PC-3 (cell line): ENCODE measurements around the gene SLC9A6.

Experiments
- EZH2 ChIP-seq: fragments of 300-600 bp; sonication (generic); IDR thresholded peaks from one replicate; pipeline ENCODE4 v1.6.1; 2017; ENCODE audit warnings: antibody characterized with exemption, mild to moderate bottlenecking, low read length; ENCODE audit not compliant: unreplicated experiment
- TF ChIP-seq, protein P1 (sequence below): fragments of 300-600 bp; sonication (generic); conservative IDR thresholded peaks from 2 replicates; pipeline ENCODE4 v1.5.1; 2017; ENCODE audit warnings: antibody characterized with exemption, low read depth, mild to moderate bottlenecking, low read length

DNA sequence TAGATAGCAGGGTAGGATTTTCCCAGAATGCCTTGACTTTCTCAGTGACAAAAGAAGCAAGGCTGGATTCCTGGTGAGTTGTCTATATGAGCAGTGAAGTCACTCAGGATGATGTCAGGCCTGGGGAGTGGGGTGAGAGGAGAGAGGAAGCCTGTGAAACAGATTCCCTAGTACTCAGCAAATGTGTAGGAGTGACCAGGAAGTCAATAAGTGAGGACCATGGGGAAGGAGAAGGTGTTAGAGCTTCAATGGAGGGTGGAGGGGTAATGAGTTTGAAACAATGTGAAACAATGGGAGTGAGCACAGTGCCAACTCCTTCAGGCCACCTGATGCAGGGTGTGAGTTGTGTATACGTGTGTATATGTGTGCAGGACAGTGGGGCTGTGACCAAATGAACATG lies 2.4 kb upstream of the SLC9A6 start:
- TF ChIP-seq EZH2, result no peak
- TF ChIP-seq, protein P1, sequence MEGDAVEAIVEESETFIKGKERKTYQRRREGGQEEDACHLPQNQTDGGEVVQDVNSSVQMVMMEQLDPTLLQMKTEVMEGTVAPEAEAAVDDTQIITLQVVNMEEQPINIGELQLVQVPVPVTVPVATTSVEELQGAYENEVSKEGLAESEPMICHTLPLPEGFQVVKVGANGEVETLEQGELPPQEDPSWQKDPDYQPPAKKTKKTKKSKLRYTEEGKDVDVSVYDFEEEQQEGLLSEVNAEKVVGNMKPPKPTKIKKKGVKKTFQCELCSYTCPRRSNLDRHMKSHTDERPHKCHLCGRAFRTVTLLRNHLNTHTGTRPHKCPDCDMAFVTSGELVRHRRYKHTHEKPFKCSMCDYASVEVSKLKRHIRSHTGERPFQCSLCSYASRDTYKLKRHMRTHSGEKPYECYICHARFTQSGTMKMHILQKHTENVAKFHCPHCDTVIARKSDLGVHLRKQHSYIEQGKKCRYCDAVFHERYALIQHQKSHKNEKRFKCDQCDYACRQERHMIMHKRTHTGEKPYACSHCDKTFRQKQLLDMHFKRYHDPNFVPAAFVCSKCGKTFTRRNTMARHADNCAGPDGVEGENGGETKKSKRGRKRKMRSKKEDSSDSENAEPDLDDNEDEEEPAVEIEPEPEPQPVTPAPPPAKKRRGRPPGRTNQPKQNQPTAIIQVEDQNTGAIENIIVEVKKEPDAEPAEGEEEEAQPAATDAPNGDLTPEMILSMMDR, result no peak
